Measurements from ENCODE around the gene ERCC6. TPM values are rescaled to one million over a fixed set of nuclear protein-coding genes. Genes with fewer than 3 reads are reported as not detected.

ERCC6 gene
- total RNA-seq, 6 experiments from 2014 or later: 52.5 to 97.5 (median 59.3) TPM

- TF ChIP-seq, protein P1, sequence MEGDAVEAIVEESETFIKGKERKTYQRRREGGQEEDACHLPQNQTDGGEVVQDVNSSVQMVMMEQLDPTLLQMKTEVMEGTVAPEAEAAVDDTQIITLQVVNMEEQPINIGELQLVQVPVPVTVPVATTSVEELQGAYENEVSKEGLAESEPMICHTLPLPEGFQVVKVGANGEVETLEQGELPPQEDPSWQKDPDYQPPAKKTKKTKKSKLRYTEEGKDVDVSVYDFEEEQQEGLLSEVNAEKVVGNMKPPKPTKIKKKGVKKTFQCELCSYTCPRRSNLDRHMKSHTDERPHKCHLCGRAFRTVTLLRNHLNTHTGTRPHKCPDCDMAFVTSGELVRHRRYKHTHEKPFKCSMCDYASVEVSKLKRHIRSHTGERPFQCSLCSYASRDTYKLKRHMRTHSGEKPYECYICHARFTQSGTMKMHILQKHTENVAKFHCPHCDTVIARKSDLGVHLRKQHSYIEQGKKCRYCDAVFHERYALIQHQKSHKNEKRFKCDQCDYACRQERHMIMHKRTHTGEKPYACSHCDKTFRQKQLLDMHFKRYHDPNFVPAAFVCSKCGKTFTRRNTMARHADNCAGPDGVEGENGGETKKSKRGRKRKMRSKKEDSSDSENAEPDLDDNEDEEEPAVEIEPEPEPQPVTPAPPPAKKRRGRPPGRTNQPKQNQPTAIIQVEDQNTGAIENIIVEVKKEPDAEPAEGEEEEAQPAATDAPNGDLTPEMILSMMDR (IDR thresholded peaks at IDR 0.05): no peak
- Mint-ChIP-seq H3K9me3 (no peaks in the 10 kb centered on the region), H3K27ac (no peak overlapping the region), H3K4me1 (ENCODE audit: low read depth) (peaks cover 31% of the 10 kb centered on the region), H3K27me3 (ENCODE audit: insufficient read depth) (no peaks in the 10 kb centered on the region), H3K4me3 (no peak overlapping the region), H3K36me3 (ENCODE audit: low read depth) (peaks cover 26% of the 10 kb centered on the region)
- no peak for DNase-seq
These were observed 22.5 kb downstream of the ERCC6 start for GRCh38 chr10:49516216-49516970.

GRCh38 chr10:49512121-49512809 lies 26.7 kb downstream of the ERCC6 start:
- Mint-ChIP-seq H3K4me1 (ENCODE audit: low read depth) (no peaks in the 10 kb centered on the region; the same call in 1 of the 2 replicates), H3K27me3 (ENCODE audit: insufficient read depth) (peaks cover 2% of the 10 kb centered on the region), H3K36me3 (ENCODE audit: low read depth) (peaks cover 20% of the 10 kb centered on the region), H3K9me3 (no peaks in the 10 kb centered on the region), H3K4me3 (no peak overlapping the region), H3K27ac (no peak overlapping the region)
- DNase-seq: peak; percentile 17
- TF ChIP-seq, protein P1 (IDR thresholded peaks at IDR 0.05): peak; percentile 83

DNA sequence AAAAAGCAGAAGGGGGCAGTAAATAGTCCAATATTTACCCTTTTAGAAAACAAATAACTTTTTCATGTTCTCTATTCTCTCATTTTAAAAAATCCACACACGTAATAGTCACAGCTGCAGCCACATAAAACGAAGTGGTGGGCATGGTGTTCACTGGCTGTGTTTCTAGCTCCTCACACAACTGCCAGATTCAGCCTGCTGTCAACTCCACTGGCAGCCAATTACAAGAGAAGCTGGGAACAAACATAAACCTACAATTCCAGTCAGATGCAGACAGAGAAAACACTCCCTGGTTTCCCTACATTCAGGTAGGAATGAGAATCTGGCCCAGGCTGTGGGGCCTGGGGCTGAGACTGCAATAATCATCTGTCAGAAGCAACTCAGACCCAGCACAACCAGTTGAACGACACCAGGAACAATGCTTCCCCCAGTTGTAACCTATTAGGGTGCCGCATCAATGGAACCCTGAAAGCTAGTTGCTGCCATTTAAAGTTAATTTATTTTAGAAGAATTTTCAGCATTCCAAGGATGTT lies 29.1 kb downstream of the ERCC6 start:
- no peak overlapping the region for H3K27ac Mint-ChIP-seq
- peaks cover 20% of the 10 kb centered on the region; the same call in 1 of the 2 replicates for H3K36me3 Mint-ChIP-seq (ENCODE audit: low read depth)

GRCh38 chr10:49508654-49509053 lies 30.3 kb downstream of the ERCC6 start:
- Mint-ChIP-seq H3K27me3 (ENCODE audit: insufficient read depth) (peaks cover 2% of the 10 kb centered on the region), H3K27ac (no peak overlapping the region), H3K4me1 (ENCODE audit: low read depth) (no peaks in the 10 kb centered on the region; the same call in 1 of the 2 replicates), H3K4me3 (no peak overlapping the region), H3K9me3 (no peaks in the 10 kb centered on the region), H3K36me3 (ENCODE audit: low read depth) (peaks cover 11% of the 10 kb centered on the region; the same call in 1 of the 2 replicates)
- no peak for DNase-seq
- TF ChIP-seq, protein P1 (IDR thresholded peaks at IDR 0.05): no peak

More for the DNA sequence above, 29.1 kb downstream of the ERCC6 start:
- Mint-ChIP-seq H3K27me3 (ENCODE audit: insufficient read depth) (peaks cover 2% of the 10 kb centered on the region), H3K4me1 (ENCODE audit: low read depth) (no peaks in the 10 kb centered on the region; the same call in 1 of the 2 replicates), H3K9me3 (no peaks in the 10 kb centered on the region), H3K4me3 (no peak overlapping the region)
- TF ChIP-seq, protein P1 (IDR thresholded peaks at IDR 0.05): no peak
- DNase-seq: no peak

- no peak for DNase-seq
- TF ChIP-seq, protein P1 (IDR thresholded peaks at IDR 0.05): no peak
- Mint-ChIP-seq H3K9me3 (no peaks in the 10 kb centered on the region), H3K4me3 (no peak overlapping the region), H3K27ac (no peak overlapping the region), H3K27me3 (ENCODE audit: insufficient read depth) (peaks cover 2% of the 10 kb centered on the region), H3K36me3 (ENCODE audit: low read depth) (peaks cover 11% of the 10 kb centered on the region; the same call in 1 of the 2 replicates), H3K4me1 (ENCODE audit: low read depth) (no peaks in the 10 kb centered on the region; the same call in 1 of the 2 replicates)
These were observed 30.7 kb downstream of the ERCC6 start for GRCh38 chr10:49508249-49508648.
